Testis (tissue), 3 donors: ENCODE measurements around the gene SEZ6. TPM values are rescaled to one million over a fixed set of nuclear protein-coding genes. Genes with fewer than 3 reads are reported as not detected.

Experiments used
- DNase-seq: peaks from one replicate; pipeline ENCODE4 v3.0.0-alpha.2; 2019
- H3K27ac ChIP-seq, 2 donors: fragments of 200-600 bp; sonication (generic); one replicate each; pipeline ENCODE4 v1.5.1; 2019
- H3K27me3 ChIP-seq: fragments of 200-600 bp; sonication (generic); one replicate; pipeline ENCODE4 v1.5.1; 2019
- H3K36me3 ChIP-seq: fragments of 200-600 bp; sonication (generic); one replicate; pipeline ENCODE4 v1.5.1; 2017; ENCODE audit warnings: low read depth; ENCODE audit errors: missing control alignments
- H3K4me1 ChIP-seq: fragments of 200-600 bp; sonication (generic); one replicate; pipeline ENCODE4 v1.5.1; 2019
- H3K4me3 ChIP-seq, 2 donors: fragments of 200-600 bp; sonication (generic); one replicate each; pipeline ENCODE4 v1.5.1; 2017 to 2019
- H3K9me3 ChIP-seq: fragments of 200-600 bp; sonication (generic); one replicate; pipeline ENCODE4 v1.5.1; 2017
- CTCF ChIP-seq, 3 experiments: fragments of 450-650 bp in 2 of 3; fragments of 200-600 bp in 1 of 3; sonication (generic) in 1 of 3; IDR thresholded peaks; one replicate each; pipeline ENCODE4 v1.5.1; 2016 to 2019; ENCODE audit warnings: antibody characterized with exemption in 3 of 3, mild to moderate bottlenecking in 2 of 3, moderate library complexity in 1 of 3
- POLR2A ChIP-seq: fragments of 450-650 bp; IDR thresholded peaks from one replicate; pipeline ENCODE4 v1.6.1; 2017; ENCODE audit warnings: antibody characterized with exemption, mild to moderate bottlenecking, moderate library complexity
- WGBS, 2 donors: methylation state at CpG; one replicate each; pipeline ENCODE4 v1.1.5; 2018; 5-methylcytosine and 5-hydroxymethylcytosine counted together
- intact Hi-C: fragments of 100-400 bp; cut with DNase I; formaldehyde crosslinking; loops from one replicate; pipeline ENCODE4 v1.15.1; 2023; ENCODE audit warnings: low total_unique reads
- polyA plus RNA-seq: library from polyadenylated mRNA; stranded (reverse); fragments of 350-450 nt; fragmentation: Illumina TruSeq; extraction: RNeasy Lipid Tissue Mini Kit (QIAGEN cat#74804); gene quantifications from one replicate; pipeline ENCODE4 v1.2.3, GENCODE V29; 2014; ENCODE audit warnings: low read depth, low replicate concordance; ENCODE audit not compliant: insufficient read depth
- total RNA-seq, 2 donors: library from RNA; depleted of rRNA; stranded (reverse); fragments of >200 nt; gene quantifications; one replicate each; pipeline ENCODE4 v1.2.3, GENCODE V29; 2016

The SEZ6 gene
- total and polyA plus RNA-seq, 3 donors from 2014 or later: 0.53 to 2.1 (median 0.79) TPM

DNA sequence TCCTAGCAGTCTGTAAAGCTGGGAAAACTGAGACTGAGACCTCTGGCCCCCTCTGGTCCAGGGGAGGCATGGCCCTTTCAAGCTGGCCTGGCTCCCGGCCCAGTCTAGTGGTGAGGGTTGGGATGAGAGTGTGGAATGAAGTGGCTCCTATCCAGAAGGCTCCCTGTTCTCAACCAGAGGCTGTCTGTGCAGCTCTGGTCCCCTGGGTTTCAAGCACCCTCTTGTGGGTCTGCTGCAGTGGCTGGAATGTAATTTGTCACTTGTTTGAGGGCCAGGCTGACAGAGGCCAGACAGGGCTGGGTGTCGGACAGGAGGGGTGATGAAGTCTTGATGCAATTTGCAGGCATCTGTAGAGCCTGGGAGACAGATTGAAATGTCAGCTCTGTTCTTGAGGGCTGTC, 32.4 kb downstream of the SEZ6 start:
- no peak overlapping the region for H3K27ac ChIP-seq
- peaks cover 4% of the 10 kb centered on the region for H3K4me1 ChIP-seq
- TF ChIP-seq POLR2A (no peak), CTCF (IDR thresholded peaks at IDR 0.05) (no peak)
- WGBS, 2 donors: 66 to 71% methylated on average over 2 of the region's 2 CpGs
- H3K36me3 ChIP-seq: no peaks in the 10 kb centered on the region
- no peak overlapping the region for H3K4me3 ChIP-seq
- no peaks in the 10 kb centered on the region for H3K27me3 ChIP-seq
- intact Hi-C loops: no loop called here
- no peak for DNase-seq
- H3K9me3 ChIP-seq: no peaks in the 10 kb centered on the region

DNA sequence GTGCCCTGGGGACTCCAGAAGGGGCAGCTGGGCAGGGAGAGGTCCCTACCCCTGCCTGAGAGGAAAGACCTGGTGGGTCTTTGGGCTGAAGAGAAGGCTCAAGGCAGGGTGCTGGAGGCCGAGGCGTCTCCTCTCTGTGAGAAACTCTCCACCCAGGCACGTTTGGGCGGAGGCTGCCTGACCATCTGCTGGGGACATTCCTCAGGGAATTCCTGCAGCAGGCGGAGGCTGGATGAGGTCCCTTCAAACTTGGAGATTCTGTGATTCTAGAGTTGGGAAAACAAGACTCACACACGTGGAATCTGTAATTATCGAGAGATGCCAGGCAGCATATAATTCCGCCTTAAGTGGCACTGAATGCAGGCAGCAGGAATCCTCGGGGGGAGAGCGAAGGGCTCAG, 33.4 kb downstream of the SEZ6 start:
- no peak for TF ChIP-seq CTCF (IDR thresholded peaks at IDR 0.05)
- TF ChIP-seq POLR2A: no peak
- Histone ChIP-seq H3K27me3 (no peaks in the 10 kb centered on the region), H3K4me1 (peaks cover 4% of the 10 kb centered on the region), H3K9me3 (no peaks in the 10 kb centered on the region), H3K4me3 (no peak overlapping the region), H3K27ac (no peak overlapping the region), H3K36me3 (no peaks in the 10 kb centered on the region)
- no peak for DNase-seq
- intact Hi-C loops: no loop called here
- 72 to 88% methylated on average over 5 to 10 of the region's 10 CpGs for WGBS, 2 donors

DNA sequence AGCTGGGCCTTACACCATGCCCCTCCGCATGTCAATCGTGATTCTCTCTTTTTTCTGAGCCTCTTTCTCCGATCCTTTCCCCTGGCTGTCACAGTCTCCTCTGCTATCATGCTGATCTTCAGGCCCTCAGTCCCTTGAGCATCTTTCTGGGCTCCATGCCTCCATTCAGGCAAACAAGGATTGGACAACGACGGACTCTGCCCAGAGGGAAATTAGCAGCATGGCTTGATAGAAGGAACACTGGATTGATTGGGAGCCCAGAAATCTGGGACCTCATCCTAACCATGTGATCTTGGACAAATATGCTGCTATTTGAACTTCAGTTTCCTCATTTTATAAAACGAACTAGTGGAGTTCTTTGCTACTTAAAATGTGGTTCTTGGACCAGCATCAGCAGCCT, 35.0 kb downstream of the SEZ6 start:
- DNase-seq: peak; percentile 30
- H3K27me3 ChIP-seq: no peaks in the 10 kb centered on the region
- H3K4me1 ChIP-seq: peaks cover 4% of the 10 kb centered on the region
- intact Hi-C loops: no loop called here
- H3K9me3 ChIP-seq: no peaks in the 10 kb centered on the region
- TF ChIP-seq CTCF (IDR thresholded peaks at IDR 0.05) (no peak), POLR2A (no peak)
- H3K4me3 ChIP-seq: no peak overlapping the region
- WGBS, 2 donors: 53 to 70% methylated on average over 6 of the region's 6 CpGs
- no peaks in the 10 kb centered on the region for H3K36me3 ChIP-seq
- no peak overlapping the region for H3K27ac ChIP-seq

DNA sequence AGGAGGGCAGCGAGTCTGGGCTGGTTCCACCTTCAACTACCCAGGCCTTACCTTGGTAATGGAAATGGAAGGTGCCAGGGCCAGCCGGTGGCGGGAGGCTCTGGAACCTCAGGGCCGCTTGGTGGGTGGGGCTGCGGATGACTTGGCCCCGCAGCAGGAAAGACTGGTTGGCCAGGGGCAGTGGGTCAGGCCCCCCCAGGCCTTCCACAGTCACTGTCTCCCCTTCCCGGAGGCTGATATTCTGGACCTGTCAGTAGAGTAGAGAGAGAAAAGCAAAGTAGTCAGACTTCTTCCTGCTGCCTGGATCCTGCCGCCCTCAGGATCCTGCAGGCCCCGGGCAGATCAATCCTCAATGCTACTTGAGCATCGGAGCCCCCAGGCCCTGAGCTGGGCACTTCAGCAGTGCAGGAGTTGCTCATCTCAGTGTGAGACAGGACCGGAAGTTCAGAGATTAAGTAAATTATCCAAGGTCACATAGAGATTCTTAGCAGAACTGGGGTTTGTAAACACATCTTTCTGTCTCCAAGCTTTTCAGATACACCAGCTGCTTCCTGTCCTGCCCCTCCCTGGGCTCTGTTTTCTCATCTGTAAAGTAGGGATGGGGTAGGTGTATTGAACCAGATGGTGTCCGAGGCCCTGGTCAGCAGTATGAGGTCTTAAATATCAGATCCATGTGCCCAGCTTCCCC, 36.0 kb downstream of the SEZ6 start:
- H3K4me3 ChIP-seq: no peak overlapping the region
- H3K36me3 ChIP-seq: no peaks in the 10 kb centered on the region
- H3K27me3 ChIP-seq: no peaks in the 10 kb centered on the region
- intact Hi-C loops: loop anchor here (5.0 to 10.0 kb wide), 2 partner anchors 137 to 315 kb away; no protein-coding TSS in a partner anchor
- H3K4me1 ChIP-seq: peaks cover 4% of the 10 kb centered on the region
- no peak overlapping the region for H3K27ac ChIP-seq
- TF ChIP-seq POLR2A (no peak), CTCF (IDR thresholded peaks at IDR 0.05) (no peak)
- no peak for DNase-seq
- H3K9me3 ChIP-seq: no peaks in the 10 kb centered on the region
- WGBS, 2 donors: 69 to 73% methylated on average over 9 to 12 of the region's 12 CpGs

DNA sequence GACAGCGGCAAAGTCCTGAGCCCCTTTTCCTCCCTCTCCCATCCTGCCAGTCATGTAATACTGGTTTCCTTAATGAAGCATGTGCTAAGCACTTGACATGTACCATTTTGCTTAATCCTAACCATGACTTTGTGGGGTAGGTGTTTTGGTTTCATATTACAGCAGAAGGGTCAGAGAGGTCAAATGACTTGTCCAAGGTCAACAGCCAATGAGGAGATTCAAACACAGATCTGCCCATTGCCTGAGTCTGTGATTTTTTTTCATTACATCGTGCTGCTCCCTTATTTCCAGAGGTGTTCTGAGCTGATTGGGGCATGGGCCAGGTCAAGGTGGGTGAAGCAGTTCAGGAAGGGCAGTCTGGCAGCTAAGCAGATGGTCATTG, 36.9 kb downstream of the SEZ6 start:
- no peaks in the 10 kb centered on the region for H3K4me1 ChIP-seq
- no peaks in the 10 kb centered on the region for H3K9me3 ChIP-seq
- no peaks in the 10 kb centered on the region for H3K27me3 ChIP-seq
- no peaks in the 10 kb centered on the region for H3K36me3 ChIP-seq
- intact Hi-C loops: loop anchor here (5.0 to 10.0 kb wide), 2 partner anchors 138 to 316 kb away; no protein-coding TSS in a partner anchor
- TF ChIP-seq POLR2A (no peak), CTCF (IDR thresholded peaks at IDR 0.05) (no peak)
- DNase-seq: no peak
- no peak overlapping the region for H3K27ac ChIP-seq
- no peak overlapping the region for H3K4me3 ChIP-seq
- 73 to 89% methylated on average over 2 of the region's 2 CpGs for WGBS, 2 donors
